Heart left ventricle (tissue), 16 donors: ENCODE data around the gene RAB36. TPM values are rescaled to one million over a fixed set of nuclear protein-coding genes. Genes with fewer than 3 reads are reported as not detected.

Experiments used
- ATAC-seq, 4 donors: fragments of 200-7000 bp; cut with Tn5 transposase; one replicate each; pipeline ENCODE4 v1.9.1; 2020 to 2022; ENCODE audit warnings: moderate library complexity in 4 of 4, mild to moderate bottlenecking in 3 of 4, moderate number of reproducible peaks in 1 of 4
- DNase-seq, 5 donors: peaks; one replicate each; pipeline ENCODE4 v3.0.0-alpha.2; 2020
- H3K27ac ChIP-seq, 12 donors: fragments of 200-600 bp; sonication (generic) in 4 of 12; one replicate each; pipeline versions ENCODE4 v1.5.0 to v1.8.0; 2016 to 2022; ENCODE audit warnings: mild to moderate bottlenecking in 2 of 12
- H3K27me3 ChIP-seq, 9 donors: fragments of 200-600 bp; sonication (generic) in 2 of 9; one replicate each; pipeline versions ENCODE4 v1.5.1 to v1.8.0; 2016 to 2022; ENCODE audit warnings: mild to moderate bottlenecking in 3 of 9
- H3K36me3 ChIP-seq, 9 donors: fragments of 200-600 bp; sonication (generic) in 2 of 9; one replicate each; pipeline versions ENCODE4 v1.5.0 to v1.8.0; 2018 to 2022; ENCODE audit warnings: mild to moderate bottlenecking in 2 of 9
- H3K4me1 ChIP-seq, 12 donors: fragments of 200-600 bp; sonication (generic) in 4 of 12; one replicate each; pipeline versions ENCODE4 v1.5.0 to v1.8.0; 2016 to 2022; ENCODE audit warnings: mild to moderate bottlenecking in 3 of 12
- H3K4me3 ChIP-seq, 12 donors: fragments of 200-600 bp; sonication (generic) in 4 of 12; one replicate each; pipeline versions ENCODE4 v1.5.0 to v1.8.0; 2017 to 2022; ENCODE audit warnings: mild to moderate bottlenecking in 9 of 12, moderate library complexity in 4 of 12
- H3K9me3 ChIP-seq, 12 donors: fragments of 200-600 bp; sonication (generic) in 4 of 12; one replicate each; pipeline versions ENCODE4 v1.5.0 to v1.8.0; 2016 to 2022; ENCODE audit warnings: mild to moderate bottlenecking in 1 of 12
- CTCF ChIP-seq, 12 donors: fragments of 200-600 bp; sonication (generic) in 4 of 12; IDR thresholded peaks; one replicate each; pipeline versions ENCODE4 v1.5.0 to v1.8.0; 2018 to 2022; ENCODE audit warnings: antibody characterized with exemption in 12 of 12, mild to moderate bottlenecking in 5 of 12
- POLR2A ChIP-seq, 2 donors: fragments of 450-650 bp; IDR thresholded peaks; one replicate each; pipeline ENCODE4 v1.6.1; 2017; ENCODE audit warnings: antibody characterized with exemption in 2 of 2, mild to moderate bottlenecking in 2 of 2, moderate library complexity in 2 of 2
- WGBS, 4 donors: extraction: QIAGEN DNeasy Blood & Tissue Kit in 2 of 4; methylation state at CpG; one replicate each; pipeline versions ENCODE4 v1.1.5 to v1.1.7; 2013 to 2018; 5-methylcytosine and 5-hydroxymethylcytosine counted together
- intact Hi-C, 10 donors: fragments of 100-400 bp; cut with DNase I; formaldehyde crosslinking; loops; one replicate each; pipeline versions ENCODE4 v1.11.1 to v1.14.2; 2022
- polyA plus RNA-seq, 2 donors: library from polyadenylated mRNA; stranded (reverse); fragments of 200-250 nt; gene quantifications; one replicate each; pipeline ENCODE4 v1.2.3, GENCODE V29; 2013
- total RNA-seq, 9 donors: library from RNA; depleted of rRNA in 2 of 9; stranded (reverse); fragments of >200 nt in 2 of 9; fragmentation: NEBNext Ultra II Directional in 3 of 9; extraction: Animal tissue kit (Norgen Biotek cat#: 25700) in 3 of 9; gene quantifications; one replicate each; pipeline versions ENCODE4 v1.1.0 to v1.2.4, GENCODE V29; 2016 to 2023
- donor health status: ischemic (EF 13 %, LVEDD 7.1; RV severe dilation, severe dysfunction).
- donor health status: healthy with polysubstance abuse.
- donor health status: DM: no; HTN: yes; CAD: no.
- donor health status: DM: no; HTN: no; CAD: no.
- donor health status: ischemic (EF 25% LVEDD 6.9; RV normal size, moderate dysfunction).
- donor health status: ischemic (EF 25% LVEDD 5.7; RV mildly dilated, moderate dysfunction).
- donor health status: healthy.
- donor health status: DM: yes; HTN: yes; CAD: no.
- donor health status: ischemic (EF 35%, LVEDD 5.7; RV mildly dilated, moderate dysfunction).
- donor health status: nonischemic (EF 11% LVEDD 7.7; RV severe dilation, severe dysfunction).
- donor health status: DM: yes; HTN: yes; CAD: no.
- donor health status: PGD.
- donor health status: ischemic (EF 29% LVEDD 5.4; RV normal size, mild dysfunction).
- donor health status: nonischemic (EF 23%, LVEDD 6.1; RV moderate dilation, normal function).

RAB36 gene
- total and polyA plus RNA-seq, 11 donors: 0.11 to 3.2 (median 0.54) TPM

- Histone ChIP-seq H3K4me3 (no peak overlapping the region), H3K36me3 (no peaks in the 10 kb centered on the region), H3K27ac (no peak overlapping the region), H3K4me1 (peaks cover 0 to 38% (median 16%) of the 10 kb centered on the region in 12 donors), H3K27me3 (no peaks in the 10 kb centered on the region), H3K9me3 (no peaks in the 10 kb centered on the region)
- ATAC-seq (no peak), DNase-seq (no peak)
- 93% methylated on average over 12 to 13 of the region's 13 CpGs for WGBS, 4 donors
- intact Hi-C loops: no loop called here
- TF ChIP-seq POLR2A (IDR thresholded peaks at IDR 0.05) (no peak), CTCF (IDR thresholded peaks at IDR 0.05) (no peak)
These were observed 41.9 kb upstream of the RAB36 start for GRCh38 chr22:23103199-23103954.

GRCh38 chr22:23104187-23104971, 40.9 kb upstream of the RAB36 start:
- Histone ChIP-seq H3K9me3 (no peaks in the 10 kb centered on the region), H3K4me1 (peaks cover 0 to 28% (median 7%) of the 10 kb centered on the region in 12 donors), H3K36me3 (no peaks in the 10 kb centered on the region), H3K27me3 (no peaks in the 10 kb centered on the region), H3K27ac (no peak overlapping the region), H3K4me3 (no peak overlapping the region)
- no peak for ATAC-seq
- intact Hi-C loops: no loop called here
- no peak for TF ChIP-seq CTCF (IDR thresholded peaks at IDR 0.05)
- no peak for TF ChIP-seq POLR2A (IDR thresholded peaks at IDR 0.05)
- 87 to 94% (median 90%) methylated on average over 11 to 12 of the region's 12 CpGs for WGBS, 4 donors
- no peak for DNase-seq

GRCh38 chr22:23105304-23105703, 40.0 kb upstream of the RAB36 start:
- Histone ChIP-seq H3K27me3 (no peaks in the 10 kb centered on the region), H3K9me3 (no peaks in the 10 kb centered on the region), H3K4me3 (no peak overlapping the region), H3K4me1 (peaks cover 0 to 19% (median 0%) of the 10 kb centered on the region in 12 donors), H3K27ac (no peak overlapping the region), H3K36me3 (no peaks in the 10 kb centered on the region)
- intact Hi-C loops: no loop called here
- no peak for DNase-seq
- WGBS, 4 donors: 92 to 97% (median 96%) methylated on average over 3 to 5 of the region's 5 CpGs
- TF ChIP-seq CTCF (IDR thresholded peaks at IDR 0.05) (no peak), POLR2A (IDR thresholded peaks at IDR 0.05) (no peak)
- ATAC-seq: no peak

GRCh38 chr22:23105919-23106318, 39.4 kb upstream of the RAB36 start:
- intact Hi-C loops: no loop called here
- no peak overlapping the region for H3K27ac ChIP-seq
- no peaks in the 10 kb centered on the region for H3K27me3 ChIP-seq
- H3K36me3 ChIP-seq: no peaks in the 10 kb centered on the region
- 93 to 99% (median 96%) methylated on average over 2 to 5 of the region's 5 CpGs for WGBS, 4 donors
- TF ChIP-seq CTCF (IDR thresholded peaks at IDR 0.05) (no peak), POLR2A (IDR thresholded peaks at IDR 0.05) (no peak)
- ATAC-seq (no peak), DNase-seq (no peak)
- peaks cover 0 to 16% (median 0%) of the 10 kb centered on the region in 12 donors for H3K4me1 ChIP-seq
- no peaks in the 10 kb centered on the region for H3K9me3 ChIP-seq
- H3K4me3 ChIP-seq: no peak overlapping the region
